Measurements from ENCODE around the gene RIMKLA. TPM values are rescaled to one million over a fixed set of nuclear protein-coding genes. Genes with fewer than 3 reads are reported as not detected.

The RIMKLA gene
- total and polyA plus RNA-seq, 4 donors: 3.9 to 18.2 (median 13.0) TPM

DNA sequence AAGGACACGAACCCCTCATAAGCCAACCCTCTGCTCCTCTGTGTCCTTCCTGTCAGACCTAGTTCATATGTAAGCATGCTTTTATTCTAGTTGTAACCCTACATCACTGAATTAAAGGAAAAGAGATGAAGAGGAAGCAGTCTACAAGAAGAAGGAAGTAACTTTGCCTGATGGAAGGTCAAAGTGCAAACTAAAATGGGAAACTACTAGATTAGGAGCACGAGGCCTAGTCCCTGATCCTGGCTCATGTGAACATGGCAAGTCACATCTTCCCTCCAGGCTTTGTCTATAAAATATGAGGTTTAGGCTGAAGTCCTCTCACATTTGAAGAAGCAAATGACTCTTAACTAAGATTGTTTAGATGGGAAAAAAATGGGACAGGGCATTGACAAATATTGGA lies 62.1 kb downstream of the RIMKLA start:
- Histone ChIP-seq H3K36me3 (ENCODE audit: control insufficient read depth, insufficient read depth, low read length) (no peaks in the 10 kb centered on the region), H3K4me3 (ENCODE audit: low read depth, low read length) (no peak overlapping the region), H3K27ac (ENCODE audit: low read depth, low read length) (no peak overlapping the region), H3K27me3 (ENCODE audit: control insufficient read depth, insufficient read depth, low read length) (no peaks in the 10 kb centered on the region), H3K9me3 (ENCODE audit: control insufficient read depth, insufficient read depth, low read length) (no peaks in the 10 kb centered on the region), H3K4me1 (ENCODE audit: control insufficient read depth, insufficient read depth, low read length) (no peaks in the 10 kb centered on the region)
- 80% methylated on average over 1 of the region's 2 CpGs for WGBS (ENCODE audit: insufficient coverage)
- no peak for DNase-seq (ENCODE audit: low read depth in 4 of 6, low spot score in 6 of 6)

- H3K4me1 ChIP-seq (ENCODE audit: control insufficient read depth, insufficient read depth, low read length): no peaks in the 10 kb centered on the region
- DNase-seq (ENCODE audit: low read depth in 4 of 6, low spot score in 6 of 6): no peak
- H3K36me3 ChIP-seq (ENCODE audit: control insufficient read depth, insufficient read depth, low read length): no peaks in the 10 kb centered on the region
- H3K9me3 ChIP-seq (ENCODE audit: control insufficient read depth, insufficient read depth, low read length): no peaks in the 10 kb centered on the region
- no peaks in the 10 kb centered on the region for H3K27me3 ChIP-seq (ENCODE audit: control insufficient read depth, insufficient read depth, low read length)
- no peak overlapping the region for H3K27ac ChIP-seq (ENCODE audit: low read depth, low read length)
- no peak overlapping the region for H3K4me3 ChIP-seq (ENCODE audit: low read depth, low read length)
Observed at GRCh38 chr1:42449256-42449655, 68.7 kb downstream of the RIMKLA start.

- H3K27ac ChIP-seq (ENCODE audit: low read depth, low read length): no peak overlapping the region
- peaks cover under 1% of the 10 kb centered on the region for H3K4me1 ChIP-seq (ENCODE audit: control insufficient read depth, insufficient read depth, low read length)
- DNase-seq (ENCODE audit: low read depth in 4 of 6, low spot score in 6 of 6): peak in 1 of 6 donors; percentile 22
- 88% methylated on average over 1 of the region's 1 CpG for WGBS (ENCODE audit: insufficient coverage)
- no peaks in the 10 kb centered on the region for H3K9me3 ChIP-seq (ENCODE audit: control insufficient read depth, insufficient read depth, low read length)
- H3K27me3 ChIP-seq (ENCODE audit: control insufficient read depth, insufficient read depth, low read length): no peaks in the 10 kb centered on the region
- no peak overlapping the region for H3K4me3 ChIP-seq (ENCODE audit: low read depth, low read length)
- H3K36me3 ChIP-seq (ENCODE audit: control insufficient read depth, insufficient read depth, low read length): no peaks in the 10 kb centered on the region
Observed at GRCh38 chr1:42450061-42450460, 69.5 kb downstream of the RIMKLA start.

DNA sequence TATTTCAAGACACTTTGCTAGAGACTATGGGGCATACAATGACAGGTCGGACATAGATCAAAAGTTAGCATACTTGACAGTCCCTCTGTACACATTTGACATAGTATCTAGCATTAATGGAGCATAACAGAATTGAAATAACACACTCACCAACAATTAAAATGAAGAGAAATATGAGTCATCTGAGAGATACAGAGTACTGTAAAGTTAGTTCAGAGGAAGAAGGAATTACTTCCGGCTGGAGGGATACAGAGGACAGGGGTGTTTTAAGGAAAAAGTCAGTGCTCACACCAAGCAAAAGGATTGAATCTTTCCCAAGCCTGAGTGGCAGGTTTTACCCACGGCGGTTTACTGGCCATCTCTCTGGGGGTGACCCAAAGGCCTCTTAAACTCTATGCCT lies 72.8 kb downstream of the RIMKLA start:
- peaks cover 20% of the 10 kb centered on the region for H3K4me1 ChIP-seq (ENCODE audit: control insufficient read depth, insufficient read depth, low read length)
- no peaks in the 10 kb centered on the region for H3K27me3 ChIP-seq (ENCODE audit: control insufficient read depth, insufficient read depth, low read length)
- no peaks in the 10 kb centered on the region for H3K36me3 ChIP-seq (ENCODE audit: control insufficient read depth, insufficient read depth, low read length)
- 87% methylated on average over 3 of the region's 4 CpGs for WGBS (ENCODE audit: insufficient coverage)
- H3K9me3 ChIP-seq (ENCODE audit: control insufficient read depth, insufficient read depth, low read length): no peaks in the 10 kb centered on the region
- no peak for DNase-seq (ENCODE audit: low read depth in 4 of 6, low spot score in 6 of 6)
- H3K27ac ChIP-seq (ENCODE audit: low read depth, low read length): no peak overlapping the region
- no peak overlapping the region for H3K4me3 ChIP-seq (ENCODE audit: low read depth, low read length)

DNA sequence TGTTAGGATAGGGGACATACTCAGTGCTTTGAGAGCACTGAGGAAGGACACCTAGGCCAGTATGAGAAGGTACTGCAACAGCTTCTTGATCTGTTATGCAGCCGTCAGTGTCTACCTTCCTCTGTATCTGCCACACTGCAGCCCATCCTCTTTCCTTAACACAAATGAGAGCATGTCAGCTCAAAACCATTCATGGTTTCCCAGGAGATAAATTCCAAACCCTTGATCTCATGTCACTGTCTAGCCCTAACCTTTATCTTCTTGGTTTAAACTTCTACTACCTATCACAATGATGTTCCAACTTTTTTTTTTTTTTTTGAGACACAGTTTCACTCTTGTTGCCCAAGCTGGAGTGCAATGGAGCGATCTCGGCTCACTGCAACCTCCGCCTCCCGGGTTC lies 73.8 kb downstream of the RIMKLA start:
- H3K27ac ChIP-seq (ENCODE audit: low read depth, low read length): no peak overlapping the region
- H3K4me1 ChIP-seq (ENCODE audit: control insufficient read depth, insufficient read depth, low read length): peaks cover 20% of the 10 kb centered on the region
- H3K27me3 ChIP-seq (ENCODE audit: control insufficient read depth, insufficient read depth, low read length): no peaks in the 10 kb centered on the region
- no peak for DNase-seq (ENCODE audit: low read depth in 4 of 6, low spot score in 6 of 6)
- no peaks in the 10 kb centered on the region for H3K9me3 ChIP-seq (ENCODE audit: control insufficient read depth, insufficient read depth, low read length)
- H3K4me3 ChIP-seq (ENCODE audit: low read depth, low read length): no peak overlapping the region
- 95% methylated on average over 2 of the region's 5 CpGs for whole genome bisulfite sequencing (ENCODE audit: insufficient coverage)
- peaks cover 3% of the 10 kb centered on the region for H3K36me3 ChIP-seq (ENCODE audit: control insufficient read depth, insufficient read depth, low read length)

DNA sequence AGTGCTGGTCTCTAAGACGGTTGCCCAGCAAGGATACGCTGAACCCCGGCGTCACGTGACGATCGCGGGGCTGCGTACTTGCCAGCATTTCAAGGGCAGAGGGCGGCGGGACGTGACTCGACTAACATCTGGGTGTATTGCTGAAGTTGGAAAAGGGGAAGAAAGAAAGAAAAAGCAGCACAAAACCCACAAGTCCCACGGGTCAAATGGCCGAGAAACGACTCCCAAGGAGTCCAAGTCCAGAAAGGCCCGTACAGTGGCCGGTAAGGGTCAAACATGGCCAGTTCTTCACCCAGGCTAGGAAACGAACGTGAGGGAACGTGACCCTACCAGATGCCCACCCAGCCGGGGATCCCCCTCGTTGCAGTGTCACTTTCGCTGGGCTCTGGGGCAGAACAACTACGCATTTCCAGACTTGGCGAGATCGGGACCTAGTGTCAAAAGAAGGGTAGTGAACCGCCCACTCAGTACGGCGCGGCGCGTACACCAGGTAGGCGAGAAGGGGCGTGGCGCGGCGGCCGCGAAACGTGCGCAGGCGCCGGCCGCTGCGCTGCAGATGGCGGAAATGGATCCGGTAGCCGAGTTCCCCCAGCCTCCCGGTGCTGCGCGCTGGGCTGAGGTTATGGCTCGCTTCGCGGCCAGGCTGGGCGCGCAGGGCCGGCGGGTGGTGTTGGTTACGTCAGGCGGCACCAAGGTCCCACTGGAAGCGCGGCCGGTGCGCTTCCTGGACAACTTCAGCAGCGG lies 75.6 kb downstream of the RIMKLA start, which contains the start of the genes PPCS and ZMYND12:
Gene PPCS, plus strand, starts transcription at position 534 of the 744 bp plus-strand sequence. Its CDS starts 23 bp downstream, at position 557.
Gene ZMYND12, minus strand, starts transcription at position 13 of the 744 bp plus-strand sequence. CDS start 25 bp downstream, outside the sequence.
- H3K27ac ChIP-seq (ENCODE audit: low read depth, low read length): peak within 1 kb of the TSS; percentile 90
- H3K36me3 ChIP-seq (ENCODE audit: control insufficient read depth, insufficient read depth, low read length): peaks cover 3% of the 10 kb centered on the region
- WGBS (ENCODE audit: insufficient coverage): under 1% methylated on average over 64 of the region's 66 CpGs
- peaks cover 20% of the 10 kb centered on the region for H3K4me1 ChIP-seq (ENCODE audit: control insufficient read depth, insufficient read depth, low read length)
- peak; percentile 79 to 95 (median 92) for DNase-seq (ENCODE audit: low read depth in 4 of 6, low spot score in 6 of 6)
- H3K9me3 ChIP-seq (ENCODE audit: control insufficient read depth, insufficient read depth, low read length): no peaks in the 10 kb centered on the region
- H3K27me3 ChIP-seq (ENCODE audit: control insufficient read depth, insufficient read depth, low read length): no peaks in the 10 kb centered on the region
- peak within 1 kb of the TSS; percentile 84 for H3K4me3 ChIP-seq (ENCODE audit: low read depth, low read length)

GRCh38 chr1:42456754-42457089 lies 76.1 kb downstream of the RIMKLA start:
- Histone ChIP-seq H3K4me1 (ENCODE audit: control insufficient read depth, insufficient read depth, low read length) (peaks cover 20% of the 10 kb centered on the region), H3K36me3 (ENCODE audit: control insufficient read depth, insufficient read depth, low read length) (peaks cover 3% of the 10 kb centered on the region), H3K9me3 (ENCODE audit: control insufficient read depth, insufficient read depth, low read length) (no peaks in the 10 kb centered on the region), H3K4me3 (ENCODE audit: low read depth, low read length) (peak overlapping the region; percentile 84), H3K27me3 (ENCODE audit: control insufficient read depth, insufficient read depth, low read length) (no peaks in the 10 kb centered on the region), H3K27ac (ENCODE audit: low read depth, low read length) (peak overlapping the region; percentile 90)
- peak in 2 of 6 donors; percentile 2 to 37 for DNase-seq (ENCODE audit: low read depth in 4 of 6, low spot score in 6 of 6)
- WGBS (ENCODE audit: insufficient coverage): 3% methylated on average over 23 of the region's 23 CpGs

DNA sequence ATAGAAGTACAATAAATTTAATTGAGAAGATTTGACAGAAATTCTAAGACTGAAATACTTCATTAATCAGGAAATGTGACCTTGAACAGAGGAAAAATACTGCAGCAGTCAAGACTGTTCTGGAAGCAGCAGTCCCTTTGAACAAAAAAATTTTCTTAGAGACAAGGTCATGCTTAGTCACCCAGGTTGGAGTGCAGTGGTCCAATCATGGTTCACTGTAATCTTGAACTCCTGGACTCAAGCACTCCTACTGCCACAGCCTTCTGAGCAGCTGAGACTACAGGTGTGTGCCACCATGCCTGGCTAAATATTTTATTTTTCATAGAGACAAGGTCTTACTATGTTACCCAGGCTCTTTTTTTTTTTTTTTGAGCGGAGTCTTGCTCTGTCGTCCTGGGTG lies 80.6 kb downstream of the RIMKLA start:
- no CpG with 5 or more reads among the region's 2 CpGs for WGBS (ENCODE audit: insufficient coverage)
- Histone ChIP-seq H3K9me3 (ENCODE audit: control insufficient read depth, insufficient read depth, low read length) (no peaks in the 10 kb centered on the region), H3K27me3 (ENCODE audit: control insufficient read depth, insufficient read depth, low read length) (no peaks in the 10 kb centered on the region), H3K4me1 (ENCODE audit: control insufficient read depth, insufficient read depth, low read length) (peaks cover 17% of the 10 kb centered on the region), H3K36me3 (ENCODE audit: control insufficient read depth, insufficient read depth, low read length) (peaks cover 3% of the 10 kb centered on the region), H3K27ac (ENCODE audit: low read depth, low read length) (no peak overlapping the region), H3K4me3 (ENCODE audit: low read depth, low read length) (no peak overlapping the region)
- DNase-seq (ENCODE audit: low read depth in 4 of 6, low spot score in 6 of 6): no peak

DNA sequence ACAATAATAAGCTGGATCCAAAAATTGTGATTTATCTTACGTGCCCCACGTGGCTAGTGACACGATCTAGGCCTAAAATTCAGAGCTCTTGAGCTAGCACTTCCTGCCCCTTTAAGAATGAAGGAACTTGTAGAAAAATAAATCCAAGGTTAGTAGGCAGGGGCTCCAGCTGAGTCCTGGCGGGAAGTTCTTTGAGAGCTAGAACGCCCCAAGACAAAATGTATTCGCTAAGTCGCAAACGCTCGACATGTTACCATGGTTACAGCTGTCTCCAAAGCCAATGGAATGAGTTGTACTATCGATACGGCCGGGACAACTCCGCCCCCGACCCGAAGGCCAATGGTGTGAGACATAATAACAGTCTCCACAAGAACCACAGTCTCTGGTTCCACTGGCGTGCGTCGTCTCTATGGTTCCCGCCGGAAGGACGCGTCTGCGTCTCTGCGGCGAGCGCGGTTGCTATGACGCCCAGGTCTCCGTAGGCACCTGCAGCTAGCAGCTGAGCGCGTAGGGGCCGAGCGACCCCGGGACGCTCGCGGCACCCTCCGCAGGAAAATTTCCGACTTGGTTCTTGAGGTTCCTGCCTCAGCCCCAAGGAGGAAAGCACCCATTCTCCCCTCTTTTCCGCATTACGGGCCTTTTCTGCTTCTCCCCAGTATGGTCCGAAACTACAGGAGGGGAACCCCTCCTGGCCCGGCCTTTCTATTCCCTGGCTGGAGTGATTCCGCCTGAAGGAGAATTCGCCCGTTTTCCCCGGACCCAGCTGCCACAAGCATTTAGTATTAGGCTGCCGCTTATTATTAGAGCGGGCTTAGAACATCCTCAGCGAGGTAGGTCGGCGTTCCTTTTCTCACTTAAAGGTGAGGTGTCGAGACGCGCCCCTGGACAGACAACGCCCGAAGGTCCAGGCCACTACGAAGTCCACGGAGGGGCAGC lies 82.5 kb downstream of the RIMKLA start, which contains the start of gene CCDC30:
Gene CCDC30, plus strand, starts transcription at position 459 of the 936 bp plus-strand sequence. CDS start 17,266 bp downstream, outside the sequence.
- Histone ChIP-seq H3K36me3 (ENCODE audit: control insufficient read depth, insufficient read depth, low read length) (peaks cover 3% of the 10 kb centered on the region), H3K4me3 (ENCODE audit: low read depth, low read length) (peak within 1 kb of the TSS; percentile 80), H3K4me1 (ENCODE audit: control insufficient read depth, insufficient read depth, low read length) (peaks cover 7% of the 10 kb centered on the region), H3K27me3 (ENCODE audit: control insufficient read depth, insufficient read depth, low read length) (no peaks in the 10 kb centered on the region), H3K27ac (ENCODE audit: low read depth, low read length) (peak within 1 kb of the TSS; percentile 84), H3K9me3 (ENCODE audit: control insufficient read depth, insufficient read depth, low read length) (no peaks in the 10 kb centered on the region)
- whole genome bisulfite sequencing (ENCODE audit: insufficient coverage): under 1% methylated on average over 58 of the region's 59 CpGs
- DNase-seq (ENCODE audit: low read depth in 4 of 6, low spot score in 6 of 6): peak; percentile 94 to 100 (median 98)

Measured in spinal cord (tissue), 10 donors.